ENCODE data around the gene PCOLCE2.
"Not testable (repeated sequence)": the region's sequence is repeated elsewhere in the genome, so short reads cannot be mapped to it uniquely, and the experiment has no call there.

Gene PCOLCE2

DNA sequence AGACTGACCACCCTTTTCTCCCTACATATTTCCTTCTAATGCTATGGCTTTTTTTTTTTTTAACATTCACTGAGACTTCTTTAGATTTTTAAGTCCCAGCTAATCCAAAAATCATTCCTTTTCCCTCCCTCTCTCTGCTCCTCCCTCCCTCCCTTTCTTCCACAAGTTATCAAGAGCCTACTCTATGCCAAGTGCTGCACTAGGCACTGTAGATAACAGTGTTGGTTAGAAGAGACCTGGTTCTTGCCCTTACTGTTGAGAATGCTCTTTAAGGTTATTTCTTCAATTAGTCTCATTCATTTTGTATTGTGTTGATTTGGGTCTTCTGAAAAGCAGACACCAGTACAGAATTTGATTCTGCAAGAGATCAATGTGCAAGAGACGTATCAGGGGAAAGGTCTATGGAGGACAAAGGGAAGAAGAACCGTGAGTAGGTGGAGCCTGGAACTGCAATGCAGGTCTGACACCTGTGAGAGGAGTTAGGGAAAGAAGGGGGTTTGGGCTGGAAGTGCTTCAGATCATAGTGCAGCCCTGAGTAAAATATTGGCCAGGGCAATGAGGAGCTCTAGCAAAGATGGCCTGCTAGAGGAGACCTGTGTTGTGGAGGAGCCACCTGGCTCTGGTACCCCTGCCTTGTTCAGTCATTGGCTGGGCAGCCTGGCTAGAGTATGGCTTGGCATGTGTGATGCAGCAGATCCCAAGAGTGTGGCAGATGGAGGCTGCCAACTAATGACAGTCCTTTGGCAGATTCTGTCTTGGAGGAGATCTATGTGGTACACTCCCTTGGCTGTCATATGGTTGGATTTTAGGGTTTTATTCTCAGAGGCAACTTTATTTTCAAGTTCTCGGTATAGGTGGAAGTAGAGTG lies 9.7 kb upstream of the PCOLCE2 start:
- no peak for DNase-seq

DNA sequence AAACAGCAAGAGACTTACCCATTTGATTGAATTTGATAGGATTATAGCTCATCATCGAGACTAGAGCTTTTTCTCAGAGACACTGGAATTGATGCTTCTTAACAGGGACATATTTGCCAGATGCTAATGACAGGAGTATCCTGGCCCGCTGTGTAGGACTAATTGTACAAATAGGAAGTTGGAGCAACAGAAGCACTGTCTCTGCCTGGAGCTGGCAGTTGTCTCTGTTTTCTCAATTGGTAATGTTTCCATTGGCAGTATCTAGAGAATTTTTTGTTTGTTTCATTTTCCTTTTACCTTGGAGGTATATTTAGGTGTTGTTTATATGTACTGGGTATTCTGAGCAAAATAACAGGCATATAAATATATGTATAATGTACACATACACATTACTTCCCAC lies 8.9 kb upstream of the PCOLCE2 start:
- no peak for DNase-seq

DNA sequence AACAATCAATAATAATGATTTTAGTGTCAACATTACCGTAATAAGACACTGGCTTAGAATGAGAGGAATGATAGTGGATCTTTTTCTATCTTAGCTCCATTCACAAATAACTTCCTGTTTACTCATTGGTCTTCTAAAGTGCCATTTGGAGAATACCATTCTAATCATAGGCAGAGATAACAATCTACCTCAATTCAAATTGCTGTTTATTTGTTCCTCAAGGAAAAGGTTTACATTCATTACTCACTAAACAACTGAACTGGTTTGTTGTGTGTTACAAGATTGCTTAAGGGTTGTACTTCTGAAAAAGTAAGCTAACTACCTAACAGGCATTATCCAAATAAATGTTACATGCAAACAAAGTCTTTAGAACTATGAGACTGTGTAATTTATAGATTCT lies 8.1 kb upstream of the PCOLCE2 start:
- no peak for DNase-seq

DNA sequence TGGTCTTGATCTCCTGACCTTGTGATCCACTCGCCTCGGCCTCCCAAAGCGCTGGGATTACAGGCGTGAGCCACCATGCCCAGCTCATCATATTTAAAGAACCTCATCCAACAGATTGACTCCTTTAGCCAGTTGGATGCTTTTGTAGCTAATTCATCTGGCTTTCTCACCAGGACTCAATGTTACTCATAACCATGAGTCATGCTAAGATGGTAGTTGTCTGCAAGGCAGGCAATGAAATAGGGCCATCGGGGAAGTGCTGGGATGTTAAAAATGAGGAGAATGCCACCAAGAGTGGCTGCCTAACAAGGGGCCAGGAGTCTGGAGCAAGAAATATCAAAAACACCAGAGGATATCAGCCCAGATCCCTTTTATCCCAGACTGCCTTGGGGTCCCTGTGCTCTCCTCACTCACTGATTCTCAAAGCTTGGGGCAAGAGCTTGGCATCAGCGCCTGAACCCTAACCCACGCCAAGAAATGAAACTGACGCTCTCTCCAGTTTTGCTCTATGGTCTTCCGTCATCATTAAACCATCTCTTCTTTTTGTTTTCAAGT lies 7.4 kb upstream of the PCOLCE2 start:
- no peak for DNase-seq

DNA sequence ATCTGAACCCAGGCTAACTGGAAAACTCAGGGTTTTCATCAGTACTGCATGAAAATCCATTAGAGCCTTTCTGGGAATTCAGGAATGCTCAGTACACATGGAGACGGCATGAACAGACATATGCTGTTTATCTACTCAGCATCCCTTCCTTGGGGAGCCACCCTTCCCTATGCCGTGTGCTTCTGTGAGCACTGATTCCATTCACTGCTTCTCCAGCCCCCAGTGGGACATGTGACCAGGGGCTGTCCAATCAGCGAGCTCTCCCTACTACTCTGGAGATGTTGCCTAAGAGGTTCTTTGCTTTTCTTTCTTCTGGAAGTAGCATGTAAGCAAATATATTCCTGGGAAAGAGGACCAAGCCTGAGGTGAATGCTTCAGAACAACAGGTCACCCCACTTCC lies 5.6 kb upstream of the PCOLCE2 start:
- DNase-seq: no peak

DNA sequence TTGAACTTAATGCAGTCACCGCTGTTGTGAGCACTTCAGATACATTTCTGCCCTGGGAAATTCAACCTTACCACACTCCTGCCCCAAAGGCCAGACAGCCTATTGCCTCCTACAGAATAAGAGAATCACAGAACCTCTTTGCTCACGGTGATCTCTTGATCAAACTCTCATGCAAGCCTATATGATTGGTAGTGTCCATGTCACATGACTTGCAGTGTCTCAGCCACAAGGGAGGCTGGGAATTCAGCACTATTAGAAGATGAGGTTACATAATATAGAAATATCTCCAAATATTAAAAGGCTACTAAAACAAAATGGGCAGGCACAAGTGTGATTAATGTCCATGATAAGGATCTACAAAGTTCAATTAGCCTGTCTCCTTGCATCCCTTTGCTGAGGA lies 3.8 kb upstream of the PCOLCE2 start:
- no peak for DNase-seq

DNA sequence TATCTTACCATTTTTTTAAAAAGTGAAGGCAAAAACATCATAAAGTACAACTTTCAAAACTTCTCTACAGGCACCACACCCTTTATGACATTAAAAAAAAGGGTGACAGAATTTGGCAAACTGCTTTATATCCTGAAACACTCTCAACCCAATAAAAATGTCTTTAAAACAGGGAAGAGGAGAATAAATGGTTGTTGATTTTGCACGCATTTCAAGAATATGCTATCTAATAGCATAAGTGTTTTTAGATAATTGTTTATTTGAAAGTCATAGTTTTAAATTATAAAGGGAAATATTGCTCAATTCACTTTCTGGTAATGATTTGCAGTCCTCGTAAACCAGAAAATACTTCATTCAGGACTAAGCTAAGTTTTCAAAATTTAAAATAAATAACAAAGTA lies 1.7 kb upstream of the PCOLCE2 start:
- no peak for DNase-seq

DNA sequence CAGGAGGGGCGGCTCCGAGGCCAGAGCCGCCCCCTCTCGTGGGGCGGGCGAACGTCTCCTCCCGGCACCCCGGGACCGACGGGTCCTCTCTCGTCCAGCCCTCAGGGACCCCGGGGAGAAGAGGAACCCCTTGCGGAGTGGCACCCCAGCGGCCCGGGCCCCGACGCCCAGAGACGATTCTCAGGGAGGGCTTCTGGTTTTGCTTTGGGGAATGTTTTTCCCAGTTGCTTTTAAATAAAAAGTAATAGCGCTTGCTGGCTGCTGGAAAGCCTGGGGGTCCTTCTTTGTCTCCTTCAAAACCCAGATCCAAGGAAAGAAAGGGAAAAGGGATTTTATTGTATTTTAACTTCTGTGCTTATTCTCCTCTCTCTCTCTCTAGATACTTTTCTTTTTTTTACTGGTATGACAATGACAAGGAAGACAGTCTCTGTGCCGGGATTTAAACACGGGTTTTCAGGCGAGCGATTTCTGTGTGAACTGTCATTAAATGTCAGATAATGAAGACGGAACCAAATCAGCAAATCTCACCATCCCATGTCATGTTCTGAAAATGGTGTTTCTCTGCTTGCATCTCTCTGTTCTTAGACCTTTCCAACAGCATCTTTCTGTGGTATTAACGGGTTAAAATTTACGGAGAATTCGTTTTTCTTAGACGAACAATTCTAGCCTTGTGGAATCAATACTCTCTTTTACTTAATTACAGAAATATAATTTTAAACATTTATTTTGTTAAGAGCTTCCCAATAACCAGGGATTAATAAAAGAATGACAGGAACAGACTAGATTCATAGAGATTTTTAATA lies 530 bp upstream of the PCOLCE2 start:
- no peak for DNase-seq

DNA sequence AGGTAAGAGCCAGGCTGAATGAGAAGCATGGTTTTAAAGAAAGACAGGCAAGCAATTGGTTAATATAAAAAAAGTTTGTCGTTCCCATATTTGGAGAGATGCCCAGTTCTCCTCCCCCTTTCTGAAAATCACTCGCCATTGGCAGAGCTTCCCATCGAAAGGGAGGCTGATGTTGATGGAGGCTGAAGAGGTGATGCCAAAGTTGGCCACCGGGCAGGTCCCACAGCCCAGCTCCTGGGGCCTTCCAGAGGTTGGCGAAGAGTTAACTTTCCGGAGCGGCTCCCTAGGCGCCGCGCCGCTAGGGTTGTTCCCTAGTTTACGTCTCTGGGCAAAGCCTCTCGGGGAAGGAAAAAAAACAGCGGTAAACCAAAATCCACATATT lies 793 bp downstream of the PCOLCE2 start:
- no peak for DNase-seq

DNA sequence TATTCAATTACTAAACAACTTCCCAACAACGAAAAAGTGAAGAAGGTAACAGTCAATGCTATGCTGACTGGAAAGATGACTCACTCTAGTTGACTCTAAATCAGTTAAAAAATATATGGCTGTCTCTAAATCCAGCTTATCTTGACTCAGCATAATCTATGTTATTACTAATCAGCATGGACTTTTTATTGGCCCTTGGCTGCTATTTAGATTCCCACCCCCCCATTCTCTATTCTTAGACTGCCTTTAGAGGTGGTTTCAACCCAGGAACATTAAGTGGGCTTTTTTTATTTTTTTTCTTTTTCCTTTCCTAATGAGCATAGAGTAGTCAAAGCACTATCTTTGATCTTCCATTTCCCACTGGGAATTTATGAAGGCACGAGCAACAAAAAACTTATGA lies 1.9 kb downstream of the PCOLCE2 start:
- no peak for DNase-seq

DNA sequence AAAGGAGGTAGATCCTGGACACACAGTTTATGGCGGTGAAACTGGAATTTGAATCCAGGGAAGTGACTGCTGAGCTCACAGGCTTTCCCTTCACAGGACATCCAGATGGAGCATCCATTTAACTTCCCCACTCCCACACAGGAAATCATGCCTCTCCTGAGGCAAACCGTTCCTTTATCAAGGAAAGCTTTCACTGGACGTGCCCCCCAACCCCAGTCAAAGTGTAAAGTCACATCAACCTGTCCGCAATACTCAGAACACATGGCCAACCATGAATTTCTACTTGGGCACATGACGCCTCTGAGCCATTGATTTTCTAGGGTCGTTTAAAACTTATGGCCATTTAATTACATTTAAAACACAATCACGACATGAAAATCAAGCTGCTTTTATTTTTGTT lies 2.9 kb downstream of the PCOLCE2 start:
- no peak for DNase-seq

DNA sequence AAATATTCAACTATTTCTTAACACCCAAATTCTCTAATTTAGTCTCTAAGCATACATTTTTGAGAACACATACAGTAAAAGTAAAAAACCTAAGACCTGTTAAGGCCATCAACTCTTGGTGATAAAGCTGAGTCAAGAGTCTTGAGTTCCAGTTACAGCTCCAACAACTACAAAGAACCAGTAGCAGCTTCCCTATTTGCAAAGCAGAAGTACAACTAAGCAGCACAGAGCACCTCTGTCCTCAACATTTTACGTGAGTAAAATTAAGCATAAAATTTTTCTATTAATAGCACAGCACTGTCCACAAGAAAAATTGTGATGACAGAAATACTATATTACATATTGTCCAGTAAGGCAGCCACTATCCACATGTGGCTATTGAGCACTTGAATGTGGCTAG lies 4.4 kb downstream of the PCOLCE2 start:
- DNase-seq: no peak

DNA sequence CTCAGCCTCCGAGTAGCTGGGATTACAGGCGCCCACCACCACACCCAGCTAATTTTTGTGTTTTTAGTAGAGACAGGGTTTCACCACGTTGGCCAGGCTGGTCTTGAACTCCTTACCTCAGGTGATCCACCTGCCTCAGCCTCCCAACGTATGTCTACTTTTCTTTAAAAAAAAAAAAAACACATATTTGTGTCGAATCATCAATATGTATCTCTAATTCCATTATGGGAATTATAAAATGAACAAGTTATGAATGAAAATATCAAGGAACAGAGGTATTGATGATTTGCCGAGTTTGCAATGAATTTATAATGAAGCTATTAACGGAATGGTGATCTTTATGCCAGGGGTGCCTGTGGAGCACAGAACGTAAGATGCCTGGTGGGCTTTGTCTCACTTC lies 5.3 kb downstream of the PCOLCE2 start:
- not testable (repeated sequence) for DNase-seq

DNA sequence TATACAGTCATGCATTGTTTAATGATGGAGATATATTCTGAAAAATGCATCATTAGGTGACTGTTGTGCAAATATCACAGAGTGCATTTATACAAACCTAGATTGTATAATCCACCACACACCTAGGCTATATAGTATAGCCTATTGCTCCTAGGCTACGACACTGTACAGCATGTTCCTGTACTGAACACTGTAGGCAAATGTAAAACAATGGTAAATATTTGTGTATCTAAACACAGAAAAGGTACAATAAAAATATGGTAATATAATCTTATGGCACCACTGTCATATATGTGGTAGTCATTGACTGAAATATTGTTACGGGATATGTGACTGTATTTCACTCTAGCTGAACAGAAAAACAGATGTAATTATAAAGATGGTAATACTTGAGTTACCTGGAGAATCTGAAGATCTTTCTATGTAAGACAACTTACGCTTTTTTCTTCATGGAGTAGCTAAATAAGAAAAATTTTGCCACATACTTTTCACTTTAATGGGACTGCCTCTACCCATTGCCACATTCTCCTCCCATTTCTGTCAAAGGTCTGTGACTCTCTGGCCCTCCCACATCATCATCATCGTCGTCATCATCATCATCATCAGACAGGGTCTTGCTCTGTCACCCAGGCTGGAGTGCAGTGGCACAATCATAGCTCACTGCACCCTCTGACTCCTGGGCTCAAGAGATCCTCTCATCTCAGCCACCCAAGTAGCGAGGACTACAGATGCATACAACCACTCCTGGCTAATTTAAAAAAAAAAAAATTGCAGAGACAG lies 7.2 kb downstream of the PCOLCE2 start:
- DNase-seq: no peak

DNA sequence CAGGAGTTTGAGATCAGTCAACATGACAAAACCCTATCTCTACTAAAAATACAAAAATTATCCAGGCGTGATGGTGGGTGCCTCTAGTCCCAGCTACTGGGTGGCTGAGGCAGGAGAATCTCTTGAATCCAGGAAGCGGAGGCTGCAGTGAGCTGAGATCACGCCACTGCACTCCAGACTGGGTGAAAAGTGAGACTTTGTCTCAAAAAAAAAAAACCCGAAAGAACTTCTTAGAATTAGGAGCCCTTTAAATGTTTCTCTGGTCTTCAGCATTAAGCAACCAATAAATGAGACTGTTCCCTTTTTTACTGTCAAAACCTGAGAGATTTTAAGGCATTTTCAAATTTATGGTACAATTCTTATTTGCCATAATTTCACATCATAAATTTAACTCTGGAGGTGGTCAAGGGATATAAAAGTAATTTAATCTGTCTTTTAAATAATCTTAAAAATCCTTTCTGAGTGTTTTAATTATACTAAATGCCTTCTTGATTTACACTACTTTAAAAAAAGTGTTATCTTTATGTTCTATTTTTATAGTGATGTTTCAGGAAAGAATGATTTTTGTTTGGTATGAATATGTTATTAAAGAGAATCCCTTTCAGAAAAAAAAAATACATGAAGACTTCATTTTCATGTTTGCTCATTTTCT lies 10.1 kb downstream of the PCOLCE2 start:
- DNase-seq: no peak

DNA sequence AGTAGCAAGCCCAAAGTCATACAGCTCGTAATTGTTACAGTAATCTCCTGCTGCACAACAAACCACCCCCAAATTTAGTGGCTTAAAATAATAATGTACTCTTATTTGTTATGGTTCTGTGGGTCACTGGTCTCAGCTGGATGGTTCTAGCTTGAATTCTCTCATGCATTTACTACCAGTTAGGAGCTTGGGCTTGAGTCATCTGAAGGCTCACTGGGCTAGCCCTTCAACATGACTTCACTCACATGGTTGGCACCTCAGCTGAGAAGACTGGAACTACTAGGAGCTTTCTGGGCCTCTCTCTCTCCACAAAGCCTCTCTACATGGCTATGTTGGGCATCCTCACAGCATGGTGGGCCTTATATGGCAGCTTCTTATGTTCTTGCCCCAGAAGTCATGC lies 12.5 kb downstream of the PCOLCE2 start:
- no peak for DNase-seq

DNA sequence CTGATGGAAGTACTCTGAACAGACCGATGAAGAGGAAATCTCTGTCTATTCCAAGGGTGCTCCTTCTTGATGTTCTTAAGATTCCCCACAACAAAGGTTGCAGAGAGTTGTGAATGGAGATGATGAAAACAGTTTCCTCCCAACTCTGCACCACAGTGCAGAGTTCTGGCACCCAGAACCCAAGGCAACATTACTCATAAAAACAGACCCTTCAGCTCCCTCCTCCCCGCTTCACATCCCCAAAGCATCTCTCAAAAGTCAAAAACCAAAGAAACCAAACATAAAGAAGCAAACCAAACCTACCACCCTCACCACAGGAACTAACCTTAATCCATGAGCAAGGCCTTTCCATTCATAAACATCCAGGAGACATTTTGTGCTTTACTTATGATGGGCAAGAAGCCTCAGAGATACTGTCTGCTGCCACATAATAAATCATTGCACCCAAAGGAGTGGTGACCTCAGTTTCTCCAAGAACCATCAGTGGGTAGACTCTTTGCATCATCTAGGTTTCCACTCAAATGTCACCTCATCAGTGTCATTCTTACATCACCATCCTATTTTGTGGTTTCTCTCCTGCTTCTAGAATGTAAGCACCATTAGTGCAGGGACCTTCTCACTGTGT lies 13.2 kb downstream of the PCOLCE2 start:
- DNase-seq: no peak

DNA sequence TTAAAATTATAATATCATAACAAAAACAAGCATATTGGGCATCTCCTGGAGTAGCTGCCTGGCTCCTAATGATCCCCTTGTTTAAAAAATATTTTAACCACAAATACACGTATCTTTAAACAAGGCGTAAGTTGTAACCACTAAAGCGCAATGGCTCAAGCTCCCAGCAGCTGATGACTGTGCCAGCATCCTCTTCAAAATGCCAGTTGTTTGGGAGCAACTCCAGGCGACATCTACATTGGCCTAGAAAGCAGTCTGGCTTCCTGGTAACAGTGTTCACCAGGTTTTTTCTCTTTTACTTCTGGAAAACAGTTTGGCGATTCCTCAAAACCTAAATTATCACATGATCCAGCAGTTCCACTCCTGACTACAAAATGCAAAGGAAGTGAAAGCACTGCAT lies 13.8 kb downstream of the PCOLCE2 start:
- no peak for DNase-seq

DNA sequence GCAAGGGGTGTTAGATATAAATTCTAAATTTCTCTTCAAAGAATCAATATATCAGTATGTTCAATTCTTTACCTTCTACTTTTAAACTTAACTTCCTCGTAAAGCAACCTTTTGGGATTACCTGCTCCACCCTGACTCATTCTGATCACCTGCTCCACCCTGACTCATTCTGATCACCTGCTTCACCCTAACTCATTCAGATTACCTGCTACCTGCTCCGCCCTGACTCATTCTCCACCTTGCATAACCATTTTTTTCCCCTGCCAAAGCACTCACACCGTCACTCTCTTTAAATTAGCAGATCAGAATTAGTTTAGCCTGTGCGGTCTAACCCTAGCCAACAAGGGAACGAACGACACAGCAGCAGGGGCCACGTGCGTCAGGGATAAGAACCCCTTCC lies 20.5 kb downstream of the PCOLCE2 start:
- not testable (repeated sequence) for DNase-seq

DNA sequence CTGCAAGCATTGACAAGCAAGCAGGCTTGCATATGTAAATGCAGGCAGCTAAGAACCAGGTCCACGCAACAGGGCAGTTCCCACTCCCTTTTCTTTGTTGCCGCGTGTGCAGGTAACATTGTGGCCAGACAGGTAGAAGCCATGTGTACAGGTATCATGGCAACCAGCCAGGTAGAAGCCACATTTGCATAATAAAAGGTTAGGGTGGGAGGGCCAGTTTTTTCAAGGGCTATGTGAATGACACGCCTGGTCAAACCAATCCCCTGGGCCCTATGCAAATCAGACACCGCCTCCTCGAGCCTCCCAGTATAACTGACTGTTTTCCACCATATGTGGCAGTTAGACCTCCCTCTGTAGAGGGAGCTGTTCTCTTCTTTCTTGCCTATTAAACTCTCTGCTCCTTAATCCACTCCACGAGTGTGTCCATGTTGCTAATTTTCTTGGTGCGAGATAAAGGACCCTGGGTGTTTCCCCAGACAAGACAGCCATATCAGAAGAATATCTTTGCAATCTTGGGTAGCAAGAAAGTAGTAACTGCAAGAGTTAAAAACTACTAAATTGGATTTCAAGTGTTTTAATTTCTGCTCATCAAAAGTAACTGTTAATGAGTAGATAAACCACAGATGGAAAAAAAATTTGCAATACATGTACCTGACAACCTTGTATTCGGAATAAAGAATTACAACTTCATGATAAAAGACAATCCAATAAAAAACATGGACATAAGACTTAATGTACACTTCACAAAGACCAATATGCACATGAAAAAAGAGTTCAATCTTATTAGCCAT lies 21.8 kb downstream of the PCOLCE2 start:
- DNase-seq: no peak

All from activated CD4-positive, alpha-beta T cell treated with anti-CD3 and anti-CD28 coated beads for 1 hour (primary cell).